H1 (cell line): ENCODE measurements around the gene LYVE1. TPM values are rescaled to one million over a fixed set of nuclear protein-coding genes. Genes with fewer than 3 reads are reported as not detected.

Experiments
- CTCF ChIA-PET: fragments of 300-600 bp; sonication (Branson Sonifier 250); formaldehyde crosslinking; loops from one replicate; lab custom pipeline; 2021; ENCODE audit not compliant: partially characterized antibody; lab: Charles Lee
- POLR2A ChIA-PET: fragments of 300-600 bp; sonication (Branson Sonifier 250); formaldehyde crosslinking; loops from one replicate; lab custom pipeline; 2021; ENCODE audit warnings: inconsistent platforms; ENCODE audit not compliant: partially characterized antibody; lab: Charles Lee
- DNase-seq, 2 experiments: peaks; one replicate each; pipeline versions ENCODE4 v3.0.0 to v3.0.0-alpha.2; 2010 to 2022; ENCODE audit warnings: low spot score in 2 of 2, low read depth in 1 of 2, mixed read lengths in 1 of 2
- FAIRE-seq: peaks from 2 replicates; lab custom pipeline; 2011; peaks lifted over from hg19 to GRCh38; lab: Jason Lieb, UNC
- H2AFZ ChIP-seq: 2 replicates; pipeline ENCODE4 v1.8.1; 2012; ENCODE audit warnings: low read length, inconsistent platforms
- H2AK5ac ChIP-seq: 2 replicates; pipeline ENCODE4 v1.6.1; 2013; ENCODE audit warnings: low read depth, low read length
- H2BK120ac ChIP-seq: replicated peaks from 2 replicates; pipeline ENCODE3; 2013; ENCODE audit warnings: low read depth, low read length, inconsistent platforms
- H2BK12ac ChIP-seq: 2 replicates; pipeline ENCODE4 v1.6.1; 2013; ENCODE audit warnings: low read depth, low read length
- H2BK15ac ChIP-seq: 2 replicates; pipeline ENCODE4 v1.6.1; 2013; ENCODE audit warnings: low read length
- H2BK20ac ChIP-seq: 2 replicates; pipeline ENCODE4 v1.6.1; 2013; ENCODE audit warnings: low read length
- H2BK5ac ChIP-seq: 2 replicates; pipeline ENCODE4 v1.6.1; 2013; ENCODE audit warnings: low read depth, low read length
- H3K14ac ChIP-seq: 2 replicates; pipeline ENCODE4 v1.6.1; 2013; ENCODE audit warnings: inconsistent platforms; ENCODE audit not compliant: insufficient read length
- H3K18ac ChIP-seq: 2 replicates; pipeline ENCODE4 v1.6.1; 2013; ENCODE audit warnings: low read length; ENCODE audit errors: extremely low read depth
- H3K23ac ChIP-seq: 2 replicates; pipeline ENCODE4 v1.6.1; 2013; ENCODE audit warnings: inconsistent platforms; ENCODE audit not compliant: insufficient read length
- H3K23me2 ChIP-seq: 2 replicates; pipeline ENCODE4 v1.6.1; 2013; ENCODE audit warnings: low read depth, low read length
- H3K27ac ChIP-seq: 2 replicates; pipeline ENCODE4 v1.6.1; 2011; ENCODE audit warnings: low read depth, low read length, inconsistent platforms
- H3K27me3 ChIP-seq, 4 experiments: replicated peaks in 1 of 4; 1 replicate in 1 of 4; 2 replicates in 3 of 4; pipeline versions ENCODE4 v1.6.1 to v1.8.1; 2011 to 2013; ENCODE audit warnings: low read length in 3 of 4, mild to moderate bottlenecking in 3 of 4, inconsistent platforms in 2 of 4, mixed read lengths in 2 of 4, moderate library complexity in 1 of 4; ENCODE audit not compliant: control insufficient read depth in 3 of 4, insufficient read depth in 3 of 4; ENCODE audit errors: extremely low read depth in 1 of 4
- H3K36me3 ChIP-seq, 4 experiments: 2 replicates each; pipeline versions ENCODE4 v1.6.1 to v1.8.1; 2011 to 2013; ENCODE audit warnings: mild to moderate bottlenecking in 4 of 4, low read length in 3 of 4, moderate library complexity in 2 of 4, control low read depth in 1 of 4, inconsistent platforms in 1 of 4; ENCODE audit not compliant: insufficient read depth in 4 of 4, control insufficient read depth in 2 of 4
- H3K4ac ChIP-seq: replicated peaks from 2 replicates; pipeline ENCODE3; 2013; ENCODE audit warnings: low read length, low read depth, mixed read lengths, inconsistent platforms; ENCODE audit not compliant: insufficient read length
- H3K4me1 ChIP-seq, 4 experiments: replicated peaks in 1 of 4; 1 replicate in 1 of 4; 2 replicates in 3 of 4; pipeline versions ENCODE4 v1.6.1 to v1.8.1; 2011 to 2013; ENCODE audit warnings: low read length in 3 of 4, inconsistent platforms in 2 of 4, mixed read lengths in 1 of 4; ENCODE audit not compliant: insufficient read depth in 4 of 4, control insufficient read depth in 3 of 4
- H3K4me2 ChIP-seq, 2 experiments: 2 replicates each; pipeline versions ENCODE4 v1.6.1 to v1.8.1; 2011 to 2013; ENCODE audit warnings: low read depth in 2 of 2, low read length in 2 of 2, control low read depth in 1 of 2, inconsistent platforms in 1 of 2, mild to moderate bottlenecking in 1 of 2; ENCODE audit not compliant: insufficient read depth in 1 of 2
- H3K4me3 ChIP-seq, 4 experiments: fragments of 200-600, 300-600 bp in 1 of 4; sonication (generic), shearing (Covaris generic), sonication (Bioruptor Twin) in 1 of 4; 2 replicates each; pipeline versions ENCODE4 v1.5.1 to v1.8.1; 2011 to 2016; ENCODE audit warnings: low read length in 4 of 4, low read depth in 3 of 4, control low read depth in 2 of 4, inconsistent platforms in 2 of 4, mild to moderate bottlenecking in 2 of 4, mixed read lengths in 1 of 4, moderate library complexity in 1 of 4; ENCODE audit not compliant: insufficient read depth in 2 of 4; ENCODE audit errors: extremely low read depth in 1 of 4
- H3K56ac ChIP-seq: replicated peaks from 2 replicates; pipeline ENCODE3; 2013; ENCODE audit warnings: low read depth, mild to moderate bottlenecking, mixed read lengths, low read length, inconsistent platforms; ENCODE audit not compliant: insufficient read length
- H3K79me1 ChIP-seq: 2 replicates; pipeline ENCODE4 v1.6.1; 2013; ENCODE audit warnings: low read depth, low read length, control low read depth
- H3K79me2 ChIP-seq, 2 experiments: 2 replicates each; pipeline versions ENCODE4 v1.6.1 to v1.8.1; 2012 to 2013; ENCODE audit warnings: low read length in 2 of 2, mild to moderate bottlenecking in 2 of 2, inconsistent platforms in 1 of 2; ENCODE audit not compliant: insufficient read depth in 2 of 2, control insufficient read depth in 1 of 2
- H3K9ac ChIP-seq, 4 experiments: replicated peaks in 1 of 4; 1 replicate in 1 of 4; 2 replicates in 3 of 4; pipeline versions ENCODE4 v1.6.1 to v1.8.1; 2011 to 2013; ENCODE audit warnings: low read depth in 3 of 4, low read length in 3 of 4, control low read depth in 2 of 4, mild to moderate bottlenecking in 2 of 4, moderate library complexity in 2 of 4, inconsistent platforms in 1 of 4; ENCODE audit errors: extremely low read depth in 1 of 4
- H3K9me3 ChIP-seq, 2 experiments: 2 replicates each; pipeline versions ENCODE4 v1.6.1 to v1.8.1; 2012 to 2013; ENCODE audit warnings: mild to moderate bottlenecking in 2 of 2, moderate library complexity in 2 of 2, control low read depth in 1 of 2, inconsistent platforms in 1 of 2, low read depth in 1 of 2, low read length in 1 of 2, mixed read lengths in 1 of 2; ENCODE audit not compliant: insufficient read depth in 2 of 2
- H4K20me1 ChIP-seq, 2 experiments: replicated peaks in 1 of 2; 2 replicates each; pipeline versions ENCODE3 to v1.8.1; 2011 to 2013; ENCODE audit warnings: inconsistent platforms in 2 of 2, low read length in 2 of 2, mild to moderate bottlenecking in 1 of 2; ENCODE audit not compliant: insufficient read depth in 2 of 2, control insufficient read depth in 1 of 2
- H4K5ac ChIP-seq: 2 replicates; pipeline ENCODE4 v1.6.1; 2013; ENCODE audit warnings: low read length, low read depth, mixed read lengths, inconsistent platforms; ENCODE audit not compliant: insufficient read length
- H4K8ac ChIP-seq: 2 replicates; pipeline ENCODE4 v1.8.0; 2013; ENCODE audit warnings: mild to moderate bottlenecking, moderate library complexity, low read length, inconsistent platforms; ENCODE audit not compliant: insufficient read depth; ENCODE audit errors: extremely low read depth
- H4K91ac ChIP-seq: replicated peaks from 2 replicates; pipeline ENCODE3; 2013; ENCODE audit warnings: low read length, mixed read lengths, inconsistent platforms; ENCODE audit not compliant: insufficient read length
- JUND ChIP-seq: IDR thresholded peaks from 2 replicates; pipeline ENCODE4 v1.6.1; 2011; ENCODE audit warnings: mild to moderate bottlenecking, improper control_type of control experiment, low read length
- WGBS, 2 experiments: shearing (Covaris generic) in 1 of 2; methylation state at CpG; one replicate each; pipeline versions ENCODE4 v1.1.6 to v1.1.7; 2013 to 2015; ENCODE audit warnings: low lambda C conversion rate in 2 of 2, mixed read lengths in 2 of 2, inconsistent platforms in 1 of 2, low coverage in 1 of 2, missing lambda C conversion rate in 1 of 2; ENCODE audit not compliant: insufficient replicate concordance in 2 of 2, insufficient coverage in 1 of 2, insufficient read length in 1 of 2; ENCODE audit errors: extremely low coverage in 1 of 2, missing lambda C conversion rate in 1 of 2; 5-methylcytosine and 5-hydroxymethylcytosine counted together
- polyA plus RNA-seq, 7 experiments: library from polyadenylated mRNA; depleted of rRNA in 3 of 7; stranded (reverse) in 5 of 7; unstranded in 2 of 7; fragments of >200 nt in 5 of 7; fragments of 200-250 nt in 2 of 7; gene quantifications; 1 replicate in 5 of 7; 2 replicates in 1 of 7; 4 replicates in 1 of 7; pipeline versions ENCODE4 v1.2.1 to v1.2.3, GENCODE V29; 2011 to 2013; ENCODE audit warnings: missing spikeins in 2 of 7, mixed read lengths in 2 of 7
- total RNA-seq: library from RNA; stranded (reverse); fragmentation: NEBNext Ultra II Directional; extraction: Animal tissue kit (Norgen Biotek cat#: 25700); gene quantifications from 2 replicates; pipeline ENCODE4 v1.2.1, GENCODE V29; 2021

LYVE1 gene
- total and polyA plus RNA-seq, 2 of the 8 experiments (the other 6 are each of a cell fraction or from before 2014, with no cell fraction given) = 0.09 TPM; not detected in 1

DNA sequence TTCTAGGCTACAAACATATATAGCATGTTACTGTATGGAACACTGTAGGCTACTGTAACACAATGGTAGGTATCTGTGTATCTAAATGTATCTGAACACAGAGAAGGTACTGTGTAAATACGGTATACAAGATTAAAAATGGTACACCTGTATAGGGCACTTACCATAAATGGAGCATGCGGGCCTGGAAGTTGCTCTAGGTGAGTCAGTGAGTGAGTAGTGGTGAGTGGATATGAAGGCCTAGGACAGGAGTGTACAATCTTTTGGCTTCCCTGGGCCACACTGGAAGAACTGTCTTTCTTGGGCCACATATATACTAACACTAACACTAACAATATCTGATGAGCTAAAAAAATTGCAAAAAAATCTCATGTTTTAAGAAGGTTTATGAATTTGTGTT, 48.8 kb downstream of the LYVE1 start:
- Histone ChIP-seq H3K4me3 (no peak overlapping the region), H3K14ac (no peak overlapping the region), H3K9ac (no peak overlapping the region), H3K79me1 (no peaks in the 10 kb centered on the region), H4K20me1 (no peaks in the 10 kb centered on the region), H3K4me2 (no peak overlapping the region), H2AK5ac (no peak overlapping the region), H3K27me3 (no peaks in the 10 kb centered on the region), H3K27ac (no peak overlapping the region), H2AFZ (no peak overlapping the region), H4K5ac (no peak overlapping the region), H3K18ac (no peak overlapping the region), H3K23ac (no peak overlapping the region), H2BK20ac (no peak overlapping the region), H2BK15ac (no peak overlapping the region), H2BK12ac (no peak overlapping the region), H3K4ac (no peak overlapping the region), H3K23me2 (no peaks in the 10 kb centered on the region), H3K56ac (no peak overlapping the region), H3K4me1 (no peaks in the 10 kb centered on the region), H4K8ac (no peak overlapping the region), H2BK5ac (no peak overlapping the region), H3K79me2 (no peaks in the 10 kb centered on the region), H3K36me3 (peaks cover 0 to 4% (median 3%) of the 10 kb centered on the region in 4 experiments; a peak in 3 of 8 replicates), H2BK120ac (no peak overlapping the region), H4K91ac (no peak overlapping the region), H3K9me3 (no peaks in the 10 kb centered on the region)
- ChIA-PET CTCF (interaction anchor here (1.6 kb wide), 1 partner anchor 134 kb away, joined by 5 read pairs; no protein-coding TSS in a partner anchor), POLR2A (interaction anchor here (0.6 to 1.9 kb wide), 2 partner anchors 9 to 1057 kb away, joined by 3 to 7 read pairs; no protein-coding TSS in a partner anchor)
- TF ChIP-seq JUND = no peak
- no peak for DNase-seq
- WGBS, 2 experiments = 89% methylated on average over 2 of the region's 2 CpGs; no CpG with 5 or more reads in 1 of the 2 experiments
- FAIRE-seq = no peak
